DMS114 treated with DMSO at 0.1 percent for 48 hours (cell line): ENCODE data around the gene PRDM15.

Source experiments
- DNase-seq: peaks from one replicate; lab custom pipeline; 2025; ENCODE audit not compliant: unreplicated experiment; lab: John Stamatoyannopoulos, UW

PRDM15 gene

DNA sequence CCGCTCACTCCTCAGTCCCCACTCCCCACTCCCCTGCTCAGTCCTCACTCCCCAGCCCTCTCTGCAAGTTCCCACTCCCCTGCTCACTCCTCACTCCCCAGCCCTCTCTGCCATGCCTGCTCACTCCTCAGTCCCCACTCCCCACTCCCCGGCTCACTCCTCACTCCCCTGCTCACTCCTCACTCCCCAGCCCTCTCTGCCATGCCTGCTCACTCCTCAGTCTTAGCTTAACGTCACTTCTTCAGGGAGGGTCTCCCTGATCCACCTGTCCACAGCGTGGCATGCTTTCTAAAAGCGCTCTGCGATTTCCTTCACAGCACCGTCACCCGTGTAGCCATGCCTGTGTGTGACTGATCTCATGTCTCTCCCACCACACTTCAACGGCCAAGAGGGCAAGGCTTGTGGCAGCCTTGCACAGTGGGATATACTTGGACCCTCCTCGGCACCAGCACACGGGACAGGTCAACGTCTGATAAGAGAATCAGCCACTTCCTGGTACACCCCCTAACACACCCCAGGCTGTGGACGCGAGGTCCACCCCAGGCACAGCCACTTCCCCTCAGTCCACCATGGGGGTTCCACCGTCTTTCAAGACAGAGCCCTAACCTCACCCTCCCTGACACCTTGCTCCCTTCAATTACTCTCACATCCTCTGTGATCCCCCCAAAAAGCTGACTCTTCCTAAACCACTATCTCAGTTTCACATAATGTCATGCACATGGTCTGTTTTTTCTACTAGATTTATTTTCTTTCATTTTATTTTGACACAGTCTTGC lies 14.0 kb downstream of the PRDM15 start:
- DNase-seq, result no peak

DNA sequence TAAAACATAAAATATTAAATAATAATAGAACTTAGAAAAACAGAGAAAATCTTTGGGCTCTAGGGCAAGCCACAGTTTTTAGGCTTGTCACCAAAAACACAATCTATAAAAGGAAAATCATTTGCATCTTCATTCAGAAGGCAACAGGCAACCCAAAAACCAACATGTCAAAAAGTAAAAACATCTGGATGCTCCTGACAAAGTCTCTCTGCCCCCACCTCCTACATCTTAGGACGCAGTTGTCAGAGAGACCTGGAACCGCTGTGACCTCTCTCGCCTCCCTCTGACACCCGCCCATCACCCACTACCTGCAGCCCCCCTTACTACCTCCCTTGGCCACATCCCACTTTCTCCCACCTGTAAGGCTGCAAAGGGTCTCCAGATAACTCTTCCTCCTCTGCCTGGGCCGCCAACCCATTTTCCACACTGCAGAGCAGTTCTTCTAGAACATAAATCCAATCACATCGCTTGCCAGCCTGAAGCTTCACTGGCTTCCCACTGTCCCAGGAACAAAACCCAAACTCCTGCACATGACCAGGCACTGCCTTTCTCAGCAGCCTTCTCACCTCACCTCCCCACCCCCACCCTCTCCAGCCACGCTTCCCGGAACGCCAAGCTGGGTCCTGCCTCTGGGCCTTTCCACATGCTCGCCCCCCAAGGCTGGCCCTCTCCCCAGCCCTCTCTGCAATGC lies 14.7 kb downstream of the PRDM15 start:
- DNase-seq, result no peak

DNA sequence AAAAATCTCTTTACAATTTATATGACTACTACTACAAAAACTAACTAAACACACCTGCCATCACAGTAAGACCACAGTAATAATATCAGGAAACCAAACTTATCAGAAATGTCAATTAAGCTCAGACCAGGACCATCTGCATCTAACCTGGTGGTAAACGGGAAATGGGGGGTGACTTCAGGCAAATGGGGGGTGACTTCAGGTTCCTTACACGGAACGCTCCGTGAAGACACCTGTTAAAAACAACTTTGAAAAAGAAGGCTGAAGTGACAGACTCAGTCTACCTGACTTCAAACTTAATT lies 15.8 kb downstream of the PRDM15 start:
- no peak for DNase-seq

DNA sequence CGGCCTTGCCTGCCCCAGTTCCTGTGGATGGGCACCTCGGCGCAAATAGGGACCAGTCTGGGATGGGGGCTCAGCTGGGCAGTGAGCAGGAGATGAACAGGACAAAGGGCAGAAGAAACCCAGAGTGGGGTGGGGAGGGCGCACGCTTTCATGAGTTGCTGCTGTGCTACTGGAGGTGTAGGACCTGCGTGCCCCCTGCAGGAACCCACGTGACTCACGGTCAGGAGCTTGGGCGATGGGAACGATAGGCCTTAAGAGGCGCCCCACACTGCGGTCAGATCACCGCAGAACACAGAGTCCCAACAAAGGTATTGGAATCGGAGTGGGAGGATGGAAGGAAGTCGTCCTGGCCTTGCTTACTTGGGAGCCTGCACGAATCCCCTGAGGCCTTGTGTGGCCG lies 17.2 kb downstream of the PRDM15 start:
- no peak for DNase-seq

GRCh38 chr21:41861255-41861654 lies 17.9 kb downstream of the PRDM15 start:
- no peak for DNase-seq

DNA sequence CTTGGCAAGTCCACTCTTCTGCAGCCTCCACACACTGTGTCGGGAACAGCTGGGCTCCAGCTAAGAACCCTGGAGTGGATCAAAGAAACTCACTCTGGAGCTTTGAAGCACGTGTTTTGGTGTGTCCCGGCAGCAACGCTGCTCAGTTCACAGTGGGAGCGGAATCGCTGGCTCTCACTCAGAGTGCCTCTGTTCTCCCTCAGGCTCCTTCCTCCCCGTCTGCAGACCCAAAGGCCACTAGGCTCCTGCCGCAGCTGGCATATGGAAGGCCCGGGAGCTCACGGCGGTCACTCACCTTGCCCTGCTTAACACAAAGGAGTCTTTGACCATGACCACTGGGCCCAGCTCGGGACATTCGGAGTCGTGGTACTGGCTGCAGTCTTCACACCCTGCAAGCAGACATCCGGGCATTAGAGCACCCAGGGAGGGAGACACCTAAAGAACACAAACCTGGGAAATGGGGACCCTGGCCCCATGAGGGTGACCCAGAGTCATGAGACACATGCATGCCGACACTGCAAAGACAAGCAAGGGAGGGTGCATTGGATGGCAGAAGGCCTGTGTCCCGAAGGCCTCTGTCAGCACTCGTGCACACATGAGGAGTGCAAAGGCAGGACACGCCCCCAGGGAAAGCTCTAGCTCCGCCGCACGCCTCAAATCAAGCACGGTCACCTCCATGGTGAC lies 19.7 kb downstream of the PRDM15 start:
- DNase-seq, result no peak

DNA sequence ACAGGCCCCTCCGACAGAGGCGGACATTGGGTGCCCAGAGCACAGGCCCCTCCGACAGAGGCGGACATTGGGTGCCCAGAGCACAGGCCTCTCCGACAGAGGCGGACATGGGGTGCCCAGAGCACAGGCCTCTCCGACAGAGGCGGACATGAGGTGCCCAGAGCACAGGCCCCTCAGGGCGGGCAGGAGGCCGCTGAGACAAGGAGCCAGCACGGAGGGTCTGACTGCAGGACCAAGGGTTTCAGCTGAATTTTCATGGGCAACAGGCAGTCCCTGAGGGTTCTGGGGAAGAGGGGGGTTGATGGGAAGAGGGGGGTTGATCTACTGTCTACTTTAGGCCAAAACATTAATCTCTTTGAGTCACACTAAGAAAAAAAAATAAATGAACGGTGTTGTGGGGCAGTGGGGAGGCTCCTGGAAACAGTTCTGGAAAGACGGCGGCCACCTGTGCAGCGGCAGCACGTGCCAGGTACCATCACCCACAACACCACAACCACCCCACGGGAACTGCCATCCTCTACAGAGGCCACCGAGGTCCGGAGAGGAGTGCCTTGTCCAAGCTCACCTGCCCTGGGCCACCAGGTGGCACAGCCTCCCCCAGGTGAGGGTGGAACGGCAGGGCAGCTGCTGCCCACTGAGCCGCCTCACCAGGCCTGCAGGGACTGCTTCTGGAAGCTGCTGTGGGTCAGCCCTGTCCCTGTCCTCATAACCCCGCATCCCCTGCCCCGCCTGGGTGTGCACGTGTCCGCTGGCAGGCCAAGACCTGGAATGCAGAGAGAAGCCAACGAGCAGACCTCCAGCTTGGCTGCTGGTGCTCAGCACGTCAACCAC lies 20.5 kb downstream of the PRDM15 start:
- DNase-seq, result no peak

- DNase-seq, result no peak
These were observed 21.3 kb downstream of the PRDM15 start for GRCh38 chr21:41857771-41858300.

- DNase-seq, result no peak
These were observed 22.6 kb downstream of the PRDM15 start for GRCh38 chr21:41856572-41856971.

- DNase-seq, result no peak
These were observed 24.6 kb downstream of the PRDM15 start for GRCh38 chr21:41854426-41854995.

- no peak for DNase-seq
These were observed 26.2 kb downstream of the PRDM15 start for GRCh38 chr21:41852929-41853320.

- no peak for DNase-seq
These were observed 26.8 kb downstream of the PRDM15 start for GRCh38 chr21:41852151-41852928.

DNA sequence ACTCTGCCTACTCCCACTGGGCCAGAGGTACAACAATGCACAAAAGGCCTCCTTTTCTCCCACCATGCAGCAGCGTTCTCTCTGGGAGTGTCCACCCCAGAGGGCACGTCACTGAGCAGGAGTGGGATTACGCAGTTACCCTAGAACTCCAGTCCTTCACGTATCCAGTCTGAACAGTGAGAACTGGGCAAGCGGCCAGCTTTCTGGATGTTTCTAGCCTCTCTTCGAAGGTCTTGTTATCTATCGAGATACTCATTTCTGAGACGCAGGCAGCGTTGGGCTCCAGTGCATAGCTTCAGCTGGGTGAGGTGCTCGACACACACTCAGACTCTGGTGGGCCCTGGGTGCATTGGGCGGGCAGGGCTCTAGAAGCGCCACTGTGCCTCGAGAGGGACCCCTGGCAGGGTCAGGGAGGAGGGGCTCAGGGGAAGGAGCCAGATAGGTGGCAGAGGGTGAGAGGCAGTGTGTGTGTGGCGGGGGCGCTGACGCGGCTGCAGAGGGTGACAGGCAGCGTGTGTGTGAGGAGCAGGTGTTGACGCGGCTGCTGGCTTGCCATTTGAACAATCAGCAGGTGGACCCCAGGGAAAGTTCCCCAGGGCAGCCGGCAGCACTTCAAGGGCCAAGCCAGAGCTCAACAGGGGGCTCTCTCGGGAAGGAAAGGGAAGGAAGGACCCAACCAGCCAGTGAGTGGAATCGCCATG lies 27.9 kb downstream of the PRDM15 start:
- no peak for DNase-seq

- no peak for DNase-seq
These were observed 29.1 kb downstream of the PRDM15 start for GRCh38 chr21:41850085-41850484.

- DNase-seq, result no peak
These were observed 30.1 kb downstream of the PRDM15 start for GRCh38 chr21:41848958-41849580.

DNA sequence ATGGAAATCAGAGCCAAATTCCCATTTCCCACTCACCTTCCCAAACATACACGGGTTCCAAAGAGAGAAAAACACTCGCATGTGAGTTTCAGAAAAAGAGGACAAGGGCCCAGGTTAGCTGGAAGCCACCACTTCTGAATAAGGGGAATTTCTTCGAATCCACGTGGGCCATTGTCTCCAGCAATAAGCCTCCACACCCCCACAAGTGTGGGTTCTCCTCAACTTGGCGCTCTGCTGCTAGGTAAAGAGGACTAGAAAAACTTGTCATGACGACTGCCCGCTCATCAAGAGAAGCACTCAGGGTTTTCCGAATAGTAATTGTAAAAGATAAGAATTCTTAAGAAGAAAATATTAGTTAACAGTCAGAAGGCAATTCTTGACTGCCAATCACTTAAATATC lies 30.6 kb downstream of the PRDM15 start:
- DNase-seq, result no peak

DNA sequence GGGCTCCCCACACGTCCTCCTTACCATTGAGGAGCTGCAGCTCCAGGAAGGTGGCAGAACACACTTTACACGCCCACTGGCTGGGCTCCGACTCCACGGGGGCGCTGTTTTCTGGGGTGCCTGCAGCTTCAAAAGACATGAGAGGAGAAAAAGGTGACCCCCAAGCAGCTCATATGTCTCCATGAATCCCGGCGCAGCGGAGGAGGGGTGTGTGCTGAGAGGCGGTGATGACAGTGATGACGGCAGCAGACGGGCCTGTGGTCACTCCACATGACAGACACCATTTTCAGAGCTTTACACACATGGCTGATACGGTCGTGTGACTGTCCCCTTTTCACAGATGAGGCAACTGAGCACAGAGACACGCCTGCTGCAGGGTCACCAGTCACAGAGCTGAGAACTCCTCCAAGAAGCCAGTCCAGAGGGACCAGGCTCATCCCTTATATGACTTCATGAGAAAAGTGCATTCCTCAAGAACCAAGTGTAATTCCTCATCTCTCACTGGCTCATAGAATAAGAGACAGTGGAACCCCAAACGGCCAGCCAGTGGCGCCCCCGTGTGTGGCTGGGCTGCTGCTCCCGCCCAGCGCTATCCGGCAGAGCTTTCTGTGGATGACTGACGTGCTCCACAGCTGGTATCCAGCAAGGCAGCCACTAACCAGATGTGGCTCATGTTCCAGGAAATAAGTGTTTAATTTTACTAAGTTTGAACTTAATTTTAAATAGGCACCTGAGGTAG lies 31.9 kb downstream of the PRDM15 start:
- DNase-seq, result no peak

GRCh38 chr21:41846536-41846935 lies 32.6 kb downstream of the PRDM15 start:
- no peak for DNase-seq

GRCh38 chr21:41846033-41846317 lies 33.2 kb downstream of the PRDM15 start:
- DNase-seq, result no peak
